ENCODE measurements around the gene PRTFDC1.

Gene PRTFDC1

DNA sequence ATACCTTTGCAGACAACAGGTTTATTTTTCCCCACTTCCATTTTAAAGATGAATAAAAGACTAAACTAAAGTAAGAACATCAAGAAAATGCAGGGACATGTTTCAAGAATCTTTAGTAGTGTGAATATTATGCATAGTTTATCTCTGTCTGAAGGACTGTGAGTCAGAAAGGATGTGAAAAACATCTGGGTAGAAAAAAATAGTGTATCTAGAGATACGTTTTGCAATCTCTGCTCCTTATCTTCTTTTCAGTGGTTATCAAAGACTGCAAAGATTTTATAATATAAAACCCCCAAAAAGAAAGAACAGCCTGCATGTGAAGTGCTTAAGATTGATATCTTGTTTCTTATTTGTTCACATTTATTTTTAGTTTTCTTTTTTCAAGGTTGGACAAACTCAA lies 126.9 kb downstream of the PRTFDC1 start:
- H3K4me3 ChIP-seq (ENCODE audit: low read depth, low read length), result no peak overlapping the region
- TF ChIP-seq, protein P1, sequence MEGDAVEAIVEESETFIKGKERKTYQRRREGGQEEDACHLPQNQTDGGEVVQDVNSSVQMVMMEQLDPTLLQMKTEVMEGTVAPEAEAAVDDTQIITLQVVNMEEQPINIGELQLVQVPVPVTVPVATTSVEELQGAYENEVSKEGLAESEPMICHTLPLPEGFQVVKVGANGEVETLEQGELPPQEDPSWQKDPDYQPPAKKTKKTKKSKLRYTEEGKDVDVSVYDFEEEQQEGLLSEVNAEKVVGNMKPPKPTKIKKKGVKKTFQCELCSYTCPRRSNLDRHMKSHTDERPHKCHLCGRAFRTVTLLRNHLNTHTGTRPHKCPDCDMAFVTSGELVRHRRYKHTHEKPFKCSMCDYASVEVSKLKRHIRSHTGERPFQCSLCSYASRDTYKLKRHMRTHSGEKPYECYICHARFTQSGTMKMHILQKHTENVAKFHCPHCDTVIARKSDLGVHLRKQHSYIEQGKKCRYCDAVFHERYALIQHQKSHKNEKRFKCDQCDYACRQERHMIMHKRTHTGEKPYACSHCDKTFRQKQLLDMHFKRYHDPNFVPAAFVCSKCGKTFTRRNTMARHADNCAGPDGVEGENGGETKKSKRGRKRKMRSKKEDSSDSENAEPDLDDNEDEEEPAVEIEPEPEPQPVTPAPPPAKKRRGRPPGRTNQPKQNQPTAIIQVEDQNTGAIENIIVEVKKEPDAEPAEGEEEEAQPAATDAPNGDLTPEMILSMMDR (IDR thresholded peaks at IDR 0.05; ENCODE audit: borderline replicate concordance, insufficient read depth, low read depth, low read length), result no peak

DNA sequence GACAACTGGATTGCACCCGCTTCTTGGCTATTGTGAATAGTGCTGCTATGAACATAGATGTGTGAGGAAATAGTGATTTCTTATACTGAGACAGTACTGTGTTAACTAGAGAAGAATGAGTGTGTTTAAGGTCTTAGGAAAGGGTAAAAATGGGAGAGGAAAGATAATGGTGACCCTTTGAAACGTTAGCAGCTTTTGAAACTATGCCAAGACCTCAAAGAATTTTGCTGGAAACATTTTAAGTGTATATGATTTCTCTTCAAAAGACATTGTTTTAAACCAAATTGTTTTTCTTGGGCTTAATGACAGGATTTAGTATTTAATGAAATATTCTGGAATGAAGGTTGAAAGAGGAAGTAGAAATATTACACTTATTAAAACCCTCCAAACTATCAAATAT lies 127.9 kb downstream of the PRTFDC1 start:
- TF ChIP-seq, protein P1 (IDR thresholded peaks at IDR 0.05; ENCODE audit: borderline replicate concordance, insufficient read depth, low read depth, low read length), result no peak
- no peak overlapping the region for H3K4me3 ChIP-seq (ENCODE audit: low read depth, low read length)

DNA sequence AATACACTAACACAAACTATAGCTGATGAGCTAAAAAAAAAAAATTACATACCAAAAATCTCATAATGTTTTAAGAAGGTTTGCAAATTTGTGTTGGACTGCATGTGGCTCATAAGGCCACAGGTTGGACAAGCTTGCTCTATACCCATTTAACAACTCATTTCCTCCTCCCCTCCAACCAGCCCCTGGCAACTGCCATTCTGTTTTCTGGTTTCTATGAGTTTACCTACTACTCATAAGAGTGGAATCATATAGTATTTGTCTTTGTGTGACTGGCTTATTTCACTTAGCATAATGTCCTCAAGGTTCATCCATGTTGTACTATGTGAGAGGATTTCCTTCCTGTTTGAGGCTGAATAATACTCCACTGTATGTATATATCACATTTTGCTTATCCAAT lies 128.3 kb downstream of the PRTFDC1 start:
- H3K4me3 ChIP-seq (ENCODE audit: low read depth, low read length), result no peak overlapping the region
- TF ChIP-seq, protein P1 (IDR thresholded peaks at IDR 0.05; ENCODE audit: borderline replicate concordance, insufficient read depth, low read depth, low read length), result no peak

DNA sequence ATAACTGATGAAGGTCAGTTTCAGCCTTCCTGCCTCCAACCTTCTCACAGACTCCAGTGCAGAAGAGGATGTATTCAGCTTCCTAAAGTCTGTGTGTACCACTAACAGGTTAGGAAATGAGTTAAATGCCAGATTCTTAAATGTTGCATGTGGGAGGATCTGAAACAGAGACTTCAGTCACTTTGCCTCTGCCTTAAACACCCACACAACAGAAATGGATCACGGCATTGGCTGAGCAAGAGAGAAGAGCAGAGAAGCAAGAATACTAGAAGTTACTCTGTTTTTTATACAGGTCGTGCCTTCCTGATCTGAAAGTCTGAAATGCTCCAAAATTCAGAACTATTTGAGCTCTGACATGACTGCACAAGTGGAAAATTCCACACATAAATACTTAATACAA lies 129.8 kb downstream of the PRTFDC1 start:
- H3K4me3 ChIP-seq (ENCODE audit: low read depth, low read length), result no peak overlapping the region
- TF ChIP-seq, protein P1 (IDR thresholded peaks at IDR 0.05; ENCODE audit: borderline replicate concordance, insufficient read depth, low read depth, low read length), result no peak

DNA sequence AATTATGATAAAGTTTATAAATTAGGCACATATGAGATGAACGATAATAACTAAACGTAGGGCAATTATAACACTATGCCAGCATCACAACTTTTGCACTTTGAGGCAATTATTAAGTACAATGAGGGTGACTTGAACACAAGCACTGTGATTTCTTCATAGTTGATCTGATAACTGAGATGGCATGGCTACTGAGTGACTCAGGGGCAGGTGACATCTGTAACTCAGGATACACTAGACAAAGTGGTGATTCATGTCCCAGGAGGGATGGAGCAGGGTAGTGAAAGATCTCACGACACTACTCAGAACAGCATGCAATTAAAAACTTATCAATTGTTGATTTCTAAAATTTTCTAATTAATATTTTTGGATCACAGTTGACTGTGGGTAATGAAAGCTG lies 130.4 kb downstream of the PRTFDC1 start:
- TF ChIP-seq, protein P1 (IDR thresholded peaks at IDR 0.05; ENCODE audit: borderline replicate concordance, insufficient read depth, low read depth, low read length), result no peak
- H3K4me3 ChIP-seq (ENCODE audit: low read depth, low read length), result no peak overlapping the region

DNA sequence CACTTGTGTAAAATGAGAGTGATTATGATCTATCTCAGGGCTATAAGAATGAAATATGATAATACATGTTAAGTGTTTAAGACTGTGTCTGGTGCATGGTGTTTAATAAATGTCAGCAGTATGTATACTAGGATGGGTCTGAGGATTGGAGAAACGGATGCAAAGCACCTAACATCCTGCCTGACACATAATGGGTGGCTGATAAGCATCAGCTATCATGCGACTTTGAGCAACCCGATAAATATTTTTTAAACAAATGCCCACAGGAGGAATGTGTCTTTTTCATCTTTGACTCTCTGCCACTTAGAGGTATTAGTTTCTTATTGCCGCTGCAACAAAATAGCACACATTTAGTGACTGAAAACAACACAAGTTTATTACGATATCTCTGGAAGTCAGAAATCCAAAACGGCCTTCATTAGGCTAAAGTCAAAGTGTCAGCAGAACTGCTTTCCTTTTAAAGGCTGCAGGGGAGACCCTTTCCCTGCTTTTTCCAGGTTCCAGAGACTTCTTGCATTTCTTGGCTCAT lies 135.5 kb downstream of the PRTFDC1 start:
- TF ChIP-seq, protein P1 (IDR thresholded peaks at IDR 0.05; ENCODE audit: borderline replicate concordance, insufficient read depth, low read depth, low read length), result no peak
- no peak overlapping the region for H3K4me3 ChIP-seq (ENCODE audit: low read depth, low read length)

DNA sequence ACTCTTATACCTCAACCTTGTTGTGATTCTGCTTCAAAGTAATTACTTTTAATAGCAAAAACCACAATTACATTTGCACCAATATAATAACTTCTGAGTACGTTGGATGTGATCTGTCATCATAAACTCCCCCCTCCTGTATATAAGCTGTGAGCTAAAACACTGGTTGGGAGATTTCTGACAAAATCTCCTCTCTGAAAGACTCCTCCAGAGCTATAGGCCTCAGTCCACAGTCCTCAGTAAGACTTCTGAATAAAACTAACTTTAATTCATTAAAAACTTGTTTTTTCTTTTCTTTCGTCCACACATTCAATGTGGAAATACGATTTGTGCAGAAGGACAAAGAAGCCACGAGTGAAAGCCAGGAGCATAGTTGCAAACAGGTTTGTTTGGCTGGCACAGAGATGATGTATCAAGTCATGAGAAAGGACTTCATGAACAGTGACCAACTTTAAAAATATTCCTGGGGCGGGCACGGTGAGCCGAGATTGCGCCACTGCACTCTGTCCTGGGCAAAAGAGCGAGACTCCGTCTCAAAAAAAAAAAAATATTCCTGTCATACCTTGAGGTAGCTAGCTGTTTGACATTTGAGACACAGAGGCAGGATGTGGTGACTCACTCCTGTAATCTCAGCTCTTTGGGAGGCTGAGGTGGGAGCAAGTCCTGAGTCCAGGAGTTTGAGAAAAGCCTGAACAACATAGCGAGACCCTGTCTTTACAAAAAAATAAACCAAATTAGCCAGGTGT lies 137.7 kb downstream of the PRTFDC1 start:
- no peak overlapping the region for H3K4me3 ChIP-seq (ENCODE audit: low read depth, low read length)

More for the DNA sequence above, 137.7 kb downstream of the PRTFDC1 start:
- TF ChIP-seq, protein P1 (IDR thresholded peaks at IDR 0.05; ENCODE audit: borderline replicate concordance, insufficient read depth, low read depth, low read length), result no peak

Data from GM12875 (cell line).